ENCODE data around the gene FHL1. TPM values are rescaled to one million over a fixed set of nuclear protein-coding genes. Genes with fewer than 3 reads are reported as not detected.

FHL1 gene
- total RNA-seq, 1 donor from 2014 or later = 86.2 TPM

DNA sequence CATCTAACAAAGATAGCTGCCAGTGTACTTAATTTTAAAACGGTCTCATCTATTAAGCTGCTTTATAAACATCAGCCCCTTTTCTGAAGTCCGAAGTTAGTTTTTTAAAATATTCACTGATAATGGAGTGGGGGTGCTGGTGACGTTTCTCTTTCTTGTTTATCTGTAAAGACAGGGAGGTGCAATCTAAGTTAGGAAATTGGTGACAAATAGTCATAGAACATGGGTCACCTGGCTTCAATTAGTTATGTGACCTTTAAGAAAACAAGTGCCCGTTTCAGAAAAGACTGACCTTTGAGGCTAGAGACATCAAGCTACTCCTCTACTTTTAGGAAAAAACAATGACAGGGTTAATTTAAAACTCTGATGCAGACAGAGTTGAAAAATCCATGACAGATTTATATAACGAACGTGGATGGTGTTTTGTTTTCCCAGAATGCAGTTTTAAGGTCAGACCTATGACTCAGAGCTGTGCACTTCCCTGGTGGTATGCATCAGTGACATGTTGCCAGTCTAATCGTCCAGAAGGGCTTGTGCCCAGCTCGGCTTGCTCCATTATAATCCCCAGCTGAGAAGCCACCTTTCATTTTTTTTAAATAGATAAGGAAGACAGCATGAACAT is 38.2 kb downstream of the FHL1 start:
- peak; percentile 81 for DNase-seq (ENCODE audit: low read depth)

DNA sequence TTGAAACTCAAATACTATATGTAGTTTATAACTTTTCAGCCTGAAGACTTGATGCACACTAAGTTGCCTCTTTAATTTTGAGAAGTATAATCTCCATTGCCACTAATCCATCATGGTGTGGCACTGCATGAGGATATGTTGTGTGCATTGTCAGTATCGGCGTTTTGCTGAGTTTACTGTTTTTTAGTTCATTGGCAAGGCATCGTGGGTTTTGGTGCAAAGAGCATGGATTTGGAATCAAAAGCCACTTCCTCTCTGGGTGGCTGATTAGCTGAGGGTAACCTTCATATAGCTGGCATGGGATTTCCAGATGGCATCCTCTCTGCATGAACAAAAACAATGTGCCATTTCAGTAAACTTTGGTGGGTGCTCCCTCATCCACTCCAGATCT is 38.7 kb downstream of the FHL1 start:
- no peak for DNase-seq (ENCODE audit: low read depth)

DNA sequence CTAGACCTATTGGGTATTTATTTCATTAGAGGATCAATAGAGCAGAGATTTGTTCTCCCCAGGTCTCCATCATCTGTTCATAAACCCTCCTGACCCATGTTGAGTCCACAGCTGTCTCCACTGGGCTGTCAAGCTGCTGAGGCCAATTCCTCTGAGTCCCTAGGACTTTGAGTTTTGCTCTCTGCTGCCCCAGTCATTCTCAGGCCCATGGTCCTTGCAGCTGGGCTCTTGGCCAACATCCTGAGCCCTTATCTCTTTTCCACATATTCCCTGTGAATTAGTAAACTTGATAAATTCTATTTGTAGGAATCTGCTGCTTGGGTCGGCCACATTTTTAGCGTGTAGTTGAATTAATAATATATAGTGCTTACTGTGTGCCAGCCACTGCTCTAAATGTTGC is 41.9 kb downstream of the FHL1 start:
- DNase-seq (ENCODE audit: low read depth) = no peak

DNA sequence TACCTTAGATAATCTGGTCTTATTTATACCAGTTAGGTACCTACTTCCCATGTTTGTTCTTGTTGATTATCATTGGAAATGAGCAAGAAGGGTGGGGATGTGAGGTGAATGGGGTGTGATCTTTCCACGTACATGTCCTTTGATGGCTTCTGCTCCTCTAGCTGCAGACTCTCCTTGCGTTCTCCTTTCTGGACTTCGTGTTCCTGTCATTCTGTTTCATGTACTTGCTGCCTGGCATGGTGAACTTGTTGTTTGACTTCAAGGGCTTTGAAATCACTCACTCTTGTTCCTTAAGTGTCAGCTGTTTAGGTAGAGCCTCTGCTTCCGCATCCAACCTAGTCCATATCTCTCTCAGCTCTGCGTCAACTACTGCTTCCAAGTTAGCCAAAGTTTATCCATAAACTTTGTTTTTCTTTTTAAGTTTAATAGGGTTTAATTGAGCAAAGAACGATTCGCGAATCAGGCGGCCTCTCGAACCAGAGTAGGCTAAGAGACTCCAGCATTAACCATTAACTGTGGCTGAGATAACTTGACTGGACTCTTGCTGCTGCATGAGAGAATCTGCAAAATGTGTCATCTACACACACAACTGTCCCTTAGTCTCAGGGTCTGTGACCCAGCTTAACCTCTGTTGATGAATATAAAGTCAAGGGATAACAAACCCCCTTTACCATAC is 42.8 kb downstream of the FHL1 start:
- no peak for DNase-seq (ENCODE audit: low read depth)

DNA sequence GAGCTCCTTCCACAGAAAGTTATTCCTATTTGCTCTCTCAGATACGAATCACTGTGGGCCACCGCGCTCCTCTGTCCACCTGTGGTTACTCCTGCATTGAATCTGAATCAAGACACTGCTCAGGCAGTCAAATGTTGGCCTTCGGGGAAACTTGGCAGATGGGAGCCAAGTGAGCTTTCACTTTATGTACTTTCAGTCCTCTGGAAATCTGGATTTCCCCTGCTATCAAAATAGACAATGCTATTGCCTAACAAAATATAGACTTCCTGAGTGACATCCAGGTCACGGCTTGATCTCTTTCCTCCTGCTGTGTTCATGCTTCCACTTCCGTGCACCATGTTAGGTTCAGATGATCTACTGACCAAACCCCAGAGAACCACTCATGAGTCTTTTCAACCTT is 43.8 kb downstream of the FHL1 start:
- DNase-seq (ENCODE audit: low read depth) = no peak

DNA sequence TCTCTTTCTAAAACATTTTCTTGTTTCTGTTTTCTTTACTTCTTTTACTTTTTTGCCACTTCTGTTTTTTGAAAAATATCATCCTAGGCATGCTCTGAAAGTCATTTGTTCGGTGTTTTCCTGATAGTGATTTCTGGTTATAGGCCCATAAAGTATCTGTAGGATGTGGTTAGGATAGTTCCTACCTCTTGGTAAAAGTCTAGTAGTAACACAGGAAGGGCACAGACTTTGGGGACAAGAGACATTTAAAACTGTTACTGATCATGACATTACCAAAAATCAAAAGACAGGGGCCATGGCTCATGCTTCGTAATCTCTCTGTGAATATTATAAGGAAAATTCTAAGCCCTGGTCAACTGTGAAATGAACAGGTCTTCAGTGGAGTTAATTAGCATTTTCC is 44.8 kb downstream of the FHL1 start:
- DNase-seq (ENCODE audit: low read depth) = no peak

DNA sequence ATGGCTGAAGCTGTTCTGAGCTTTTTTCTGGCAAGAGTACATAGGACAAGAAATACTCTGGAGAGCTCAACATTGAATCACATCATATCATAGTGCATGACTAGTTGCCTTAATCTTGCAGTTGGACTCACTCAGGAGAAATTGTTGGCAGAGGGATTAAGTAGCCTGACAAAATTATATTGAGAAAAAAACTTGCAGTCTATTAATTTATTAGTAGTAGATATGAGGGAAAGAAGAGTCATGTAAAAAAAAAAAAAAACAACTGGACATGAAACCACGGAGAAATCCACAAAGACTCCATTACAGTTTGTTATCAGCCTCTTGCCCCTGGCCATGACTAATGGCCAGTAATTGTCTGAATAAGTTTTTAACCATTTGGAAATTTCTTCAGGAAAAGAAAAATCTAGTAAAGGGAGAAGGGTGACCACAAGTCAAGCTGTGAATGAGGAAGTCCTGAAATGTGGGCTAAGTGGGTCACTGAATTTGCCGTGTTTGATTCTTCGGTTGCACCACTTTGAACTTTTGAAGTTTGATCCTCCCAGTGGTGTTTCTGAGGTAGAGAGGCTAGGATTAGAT is 45.6 kb downstream of the FHL1 start:
- peak; percentile 85 for DNase-seq (ENCODE audit: low read depth)

DNA sequence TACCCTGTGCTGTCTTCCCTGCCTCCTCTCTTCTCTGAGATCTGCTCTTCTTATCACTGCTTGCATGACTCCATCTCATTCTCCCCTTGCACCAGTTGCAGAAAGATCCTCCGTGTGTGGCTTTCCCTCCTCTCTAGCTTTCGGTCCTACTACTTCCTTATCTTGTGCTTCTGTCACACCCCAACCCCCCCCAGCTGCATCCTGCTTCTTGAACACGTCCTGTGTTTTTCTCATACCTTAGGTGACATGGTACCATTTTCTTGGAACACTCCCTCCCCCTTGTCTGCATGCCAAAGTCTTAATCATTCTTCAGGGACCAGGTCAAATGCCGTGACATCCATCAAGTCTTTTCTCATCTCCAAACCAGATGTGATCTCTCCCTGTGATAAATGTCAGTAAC is 46.4 kb downstream of the FHL1 start:
- DNase-seq (ENCODE audit: low read depth) = no peak

DNA sequence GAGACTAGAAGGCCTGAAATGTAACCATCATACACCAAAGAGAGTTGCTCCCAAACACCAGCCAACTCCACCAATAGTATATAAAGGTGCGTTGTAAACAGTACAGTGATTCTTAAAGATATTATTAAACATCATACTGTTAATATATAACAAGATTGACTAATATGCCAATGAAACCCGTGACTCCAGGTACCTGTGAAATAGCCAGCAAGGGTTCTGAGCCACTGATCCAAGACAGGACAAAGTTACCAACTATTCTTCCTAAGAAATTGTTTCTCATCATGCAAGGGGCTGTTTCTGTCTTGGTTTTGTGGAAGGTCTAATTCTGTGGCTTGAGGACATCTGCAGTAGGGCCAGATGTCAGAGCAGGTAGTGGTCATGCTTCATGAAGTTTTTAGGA is 47.2 kb downstream of the FHL1 start:
- DNase-seq (ENCODE audit: low read depth) = peak; percentile 77

DNA sequence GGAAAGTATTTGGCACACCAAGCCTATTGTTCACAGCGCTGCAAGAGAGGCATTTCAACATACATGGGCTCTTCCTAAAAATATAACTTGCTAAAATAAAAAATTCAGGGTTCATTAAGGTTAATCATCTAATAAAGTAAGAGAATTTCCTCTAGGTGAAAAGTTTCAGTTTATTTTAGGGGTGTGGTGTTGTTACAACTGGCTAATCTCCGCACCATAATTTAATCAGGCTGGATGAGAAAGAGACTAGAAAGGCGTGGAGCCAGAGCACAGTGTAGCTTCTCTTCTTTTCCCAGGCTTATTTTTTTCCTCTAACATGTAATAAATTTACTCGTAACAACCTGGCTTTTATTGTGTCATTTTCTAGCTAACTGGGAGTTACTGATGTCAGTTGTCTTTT is 47.9 kb downstream of the FHL1 start:
- no peak for DNase-seq (ENCODE audit: low read depth)

DNA sequence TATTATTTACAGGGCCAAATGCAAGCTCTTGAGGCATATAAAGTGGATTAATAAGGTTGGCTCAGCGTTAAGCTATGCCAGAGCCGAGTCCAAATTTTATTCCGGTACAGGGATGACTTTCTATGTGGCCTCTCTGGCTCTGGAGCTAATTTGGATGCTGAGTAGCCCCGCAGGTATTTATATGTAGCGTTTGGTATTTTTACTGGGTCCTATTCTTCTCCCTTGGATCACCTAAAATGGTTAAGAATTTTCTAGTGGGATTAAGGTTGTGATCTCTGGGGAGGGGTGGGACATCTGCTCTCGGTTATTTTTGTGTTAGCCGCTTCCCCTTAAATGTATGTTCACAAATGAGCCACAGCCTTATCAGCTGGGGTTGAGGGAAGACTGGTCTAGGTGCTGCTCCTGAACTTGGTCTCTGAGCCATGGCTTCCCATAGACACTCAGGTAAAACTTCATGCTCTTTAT is 49.4 kb downstream of the FHL1 start:
- no peak for DNase-seq (ENCODE audit: low read depth)

DNA sequence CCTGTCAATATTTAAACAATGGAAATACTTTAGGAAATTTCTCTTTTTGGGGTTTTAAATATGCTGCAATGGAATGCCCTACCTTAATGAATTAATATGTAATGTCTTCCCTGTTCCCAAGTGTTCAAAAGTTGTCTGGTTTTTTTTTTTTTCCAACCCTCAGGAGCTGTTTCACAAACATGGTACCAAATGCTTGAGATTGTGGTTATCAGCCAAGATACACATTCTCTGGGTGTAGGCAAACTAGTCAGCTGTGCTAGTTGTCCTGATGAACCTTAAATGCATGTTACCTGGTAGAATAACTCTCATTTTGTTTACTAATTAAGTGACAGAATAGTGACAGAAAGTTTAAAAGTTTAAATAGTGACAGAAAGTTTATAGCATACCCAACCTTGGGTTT is 50.7 kb downstream of the FHL1 start:
- no peak for DNase-seq (ENCODE audit: low read depth)

DNA sequence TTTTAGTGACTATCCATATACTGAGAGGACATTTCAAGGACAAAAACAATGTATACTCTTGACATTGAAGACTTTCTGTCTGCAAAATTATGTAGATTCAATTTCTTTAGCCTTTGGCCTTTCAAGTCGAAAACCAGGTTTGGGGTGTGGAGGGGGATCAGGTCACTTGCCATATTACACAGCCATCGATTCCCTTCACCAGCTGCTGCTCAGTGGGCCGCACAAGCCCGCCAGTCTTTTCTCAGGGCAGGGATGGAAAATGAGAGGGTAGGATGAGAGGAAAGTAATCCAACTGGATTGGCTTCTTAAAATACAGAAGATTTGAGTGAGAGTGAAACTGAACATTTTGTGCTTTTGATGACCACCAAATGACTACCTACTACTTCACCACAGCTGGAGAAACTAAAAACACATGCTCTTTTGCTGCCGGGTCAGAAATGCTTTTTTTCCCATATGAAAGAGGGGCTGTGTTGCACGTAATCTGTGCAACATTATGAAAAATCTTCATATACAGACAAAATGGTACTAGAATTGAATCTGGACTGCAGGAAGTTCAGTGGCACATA is 51.4 kb downstream of the FHL1 start:
- DNase-seq (ENCODE audit: low read depth) = no peak

DNA sequence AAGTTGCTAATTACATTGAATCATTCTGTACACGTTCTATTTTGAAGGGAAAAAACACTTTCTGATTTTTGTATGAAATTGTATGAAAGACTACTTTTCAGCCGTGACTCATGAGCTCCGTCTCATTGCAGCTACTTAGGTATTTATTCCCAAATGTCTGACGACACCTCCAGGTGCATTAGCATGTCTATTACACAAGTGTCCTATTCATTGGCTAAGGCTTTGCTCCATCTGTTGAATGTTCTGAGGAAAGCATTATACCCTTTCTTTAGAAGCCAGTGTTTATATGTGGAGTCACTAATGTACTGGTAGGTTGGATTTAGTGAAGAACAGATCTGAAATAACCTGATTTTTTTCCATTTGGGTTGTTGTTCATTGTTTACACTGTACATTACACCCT is 52.0 kb downstream of the FHL1 start:
- no peak for DNase-seq (ENCODE audit: low read depth)

DNA sequence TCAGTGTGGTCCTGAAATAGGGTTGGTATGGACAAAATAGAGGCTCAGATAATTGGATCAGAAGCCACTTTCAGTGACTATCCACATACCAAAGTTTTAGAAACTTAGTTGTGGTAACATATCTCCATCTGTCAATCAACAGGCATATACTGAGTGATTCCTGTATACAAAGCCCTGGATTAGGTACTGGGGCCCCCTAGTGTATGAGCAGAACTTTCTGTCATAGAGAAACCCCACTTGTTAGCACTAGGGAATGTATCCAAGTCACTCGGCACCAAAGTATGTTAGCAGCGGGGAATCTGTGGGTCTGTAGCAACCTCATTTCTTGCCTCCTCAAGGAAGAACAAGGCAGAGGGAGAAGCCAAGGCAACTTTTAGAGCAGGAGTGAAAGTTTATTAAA is 53.1 kb downstream of the FHL1 start:
- DNase-seq (ENCODE audit: low read depth) = no peak

DNA sequence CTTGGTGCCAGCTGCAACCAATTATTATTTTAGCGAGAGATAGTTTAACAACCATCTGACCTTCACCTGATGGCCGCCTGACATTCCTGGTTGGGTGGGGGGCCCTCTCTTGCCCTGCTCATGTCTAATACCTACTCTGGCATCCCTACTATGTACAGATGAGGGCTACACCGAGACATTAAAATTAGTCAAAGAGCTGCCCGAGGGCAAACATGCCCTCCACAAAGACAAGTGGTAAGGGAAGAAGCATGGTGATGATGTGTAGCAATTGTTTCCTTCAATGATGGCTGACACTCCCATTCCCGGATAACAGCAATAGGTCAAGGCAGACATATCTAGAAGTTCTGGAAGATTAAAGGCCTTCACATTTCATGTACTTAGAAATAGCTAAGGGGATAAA is 54.3 kb downstream of the FHL1 start:
- no peak for DNase-seq (ENCODE audit: low read depth)

DNA sequence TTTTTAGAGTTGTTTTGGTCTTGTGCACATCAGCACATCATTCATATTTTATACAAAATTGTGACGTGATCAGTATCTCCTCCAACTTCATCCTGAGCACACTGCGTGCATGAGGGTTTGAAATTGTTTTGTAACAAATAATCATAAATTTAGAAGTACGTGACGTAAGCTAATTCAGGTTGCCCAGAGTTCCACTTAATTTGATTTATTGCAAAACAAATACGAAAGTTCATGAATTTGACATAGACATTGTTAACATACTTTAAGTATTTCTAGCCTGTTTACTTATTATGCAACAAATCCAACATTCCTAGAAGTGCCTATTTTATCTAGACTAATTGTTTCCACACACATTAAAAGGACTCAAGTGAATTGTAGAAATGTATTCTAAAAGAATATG is 55.6 kb downstream of the FHL1 start:
- peak; percentile 74 for DNase-seq (ENCODE audit: low read depth)

DNA sequence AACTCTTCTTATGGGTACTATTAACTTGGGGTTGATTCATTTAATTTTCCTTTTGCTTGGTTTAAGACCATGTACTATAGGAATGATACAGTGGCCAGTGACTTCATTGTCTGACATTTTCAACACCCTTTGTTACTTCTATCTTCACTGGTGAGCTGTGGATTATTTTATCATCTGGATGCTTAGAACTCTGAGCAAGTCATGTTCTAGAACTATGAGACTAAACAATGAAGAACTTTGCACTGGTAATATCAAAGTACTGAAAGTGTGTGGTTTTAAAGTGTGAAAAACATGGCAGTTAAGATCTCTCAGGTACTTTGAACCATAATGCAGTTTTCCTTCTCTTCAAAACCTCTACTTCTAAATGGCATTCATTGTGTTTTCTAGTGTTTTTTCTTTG is 56.1 kb downstream of the FHL1 start:
- no peak for DNase-seq (ENCODE audit: low read depth)

DNA sequence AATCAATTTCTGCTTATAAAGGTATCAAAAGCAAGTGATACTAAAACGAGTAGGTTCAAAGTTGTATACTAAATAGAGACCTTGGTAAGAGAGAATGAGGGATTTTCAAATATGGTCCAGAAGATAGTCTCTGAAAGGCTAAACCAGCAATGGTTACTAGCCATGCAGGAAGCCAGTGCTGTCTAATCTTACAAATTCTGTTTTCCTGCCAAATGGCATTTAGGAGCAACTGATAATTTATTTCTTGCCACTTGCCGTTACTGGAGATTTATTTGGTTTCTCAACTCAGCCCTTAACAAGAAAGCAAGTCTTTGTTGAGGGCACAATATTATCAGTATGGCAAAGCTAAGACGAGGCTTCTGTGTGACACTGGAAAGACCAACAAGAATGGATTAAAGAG is 56.6 kb downstream of the FHL1 start:
- DNase-seq (ENCODE audit: low read depth) = no peak

DNA sequence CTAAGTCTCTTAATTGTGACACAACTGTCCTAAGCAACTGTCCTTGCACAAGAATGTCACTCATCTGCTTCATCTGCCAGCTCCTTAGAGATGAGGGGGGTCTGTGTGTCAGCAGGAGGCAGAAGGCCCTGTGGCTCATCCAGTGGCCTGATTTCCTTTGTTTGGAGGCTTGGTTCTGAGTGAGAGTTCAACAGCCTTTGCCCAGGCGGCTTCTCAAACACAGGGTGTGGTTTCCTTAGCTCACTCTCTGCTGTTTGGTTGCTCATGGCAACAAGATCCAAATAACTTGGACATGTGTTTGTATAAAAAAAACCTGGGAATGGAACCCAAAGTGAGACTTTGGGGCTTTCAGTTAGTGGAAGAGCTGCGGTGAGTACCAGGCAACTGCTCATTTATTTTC is 57.2 kb downstream of the FHL1 start:
- peak; percentile 64 for DNase-seq (ENCODE audit: low read depth)

DNA sequence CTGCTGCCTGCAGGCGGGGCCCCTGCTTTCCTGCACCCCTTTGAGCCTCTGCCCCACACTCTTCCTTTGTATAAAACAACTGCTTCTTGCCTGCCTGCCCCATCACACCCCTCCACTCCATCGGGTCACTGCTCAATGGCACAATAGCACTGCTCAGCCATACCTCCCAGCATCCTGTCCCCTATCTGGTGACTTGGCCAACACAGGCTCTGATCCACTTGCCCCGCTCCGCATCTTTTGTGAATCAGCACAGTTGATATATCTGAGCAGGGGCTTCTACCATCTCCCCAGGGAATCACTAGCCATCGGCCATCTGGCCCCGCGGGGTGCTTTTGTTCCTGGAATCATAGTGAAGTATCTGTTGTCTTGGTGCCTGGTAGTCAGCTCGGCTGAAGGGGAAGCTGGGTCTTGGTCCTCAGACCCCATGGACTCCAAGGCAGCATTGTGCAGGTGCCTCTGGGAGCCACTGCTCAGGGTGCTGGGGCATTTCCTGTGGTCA is 58.6 kb downstream of the FHL1 start:
- no peak for DNase-seq (ENCODE audit: low read depth)

DNA sequence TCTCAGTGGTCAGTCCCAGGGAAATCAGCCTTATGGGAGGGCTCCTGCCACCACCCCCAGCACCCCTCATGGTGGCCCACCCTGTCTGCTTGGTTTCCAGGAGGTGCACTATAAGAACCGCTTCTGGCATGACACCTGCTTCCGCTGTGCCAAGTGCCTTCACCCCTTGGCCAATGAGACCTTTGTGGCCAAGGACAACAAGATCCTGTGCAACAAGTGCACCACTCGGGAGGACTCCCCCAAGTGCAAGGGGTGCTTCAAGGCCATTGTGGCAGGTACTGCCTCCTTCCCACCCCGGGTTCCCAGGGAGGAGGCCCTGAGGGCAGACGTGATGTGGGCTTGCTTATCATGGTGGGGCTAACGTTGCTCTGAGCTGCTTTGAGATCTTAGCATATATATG is 59.6 kb downstream of the FHL1 start:
- DNase-seq (ENCODE audit: low read depth) = no peak

DNA sequence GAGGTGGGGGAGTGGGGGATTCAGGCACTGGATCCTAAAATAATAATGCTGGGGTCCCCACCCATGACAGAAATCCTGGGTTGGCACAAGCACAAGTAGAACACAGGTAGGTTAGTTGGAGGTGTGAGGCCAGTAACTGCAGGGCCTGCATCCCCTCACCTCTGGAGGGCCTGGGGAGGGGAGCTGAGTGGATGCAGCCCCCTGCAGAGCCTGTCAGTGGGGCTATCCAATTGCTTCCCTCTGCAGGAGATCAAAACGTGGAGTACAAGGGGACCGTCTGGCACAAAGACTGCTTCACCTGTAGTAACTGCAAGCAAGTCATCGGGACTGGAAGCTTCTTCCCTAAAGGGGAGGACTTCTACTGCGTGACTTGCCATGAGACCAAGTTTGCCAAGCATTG is 60.2 kb downstream of the FHL1 start:
- no peak for DNase-seq (ENCODE audit: low read depth)
